Stimulated activated CD8-positive, alpha-beta memory T cell treated with anti-CD3 and anti-CD28 coated beads, Interleukin-12 subunit alpha, Interleukin-12 subunit beta, amount 100 ng/mL, for 24 hours (primary cell): ENCODE measurements around the gene ST14.
"Not testable (repeated sequence)": the region's sequence is repeated elsewhere in the genome, so short reads cannot be mapped to it uniquely, and the experiment has no call there.

Source experiments
- DNase-seq: peaks from one replicate; pipeline ENCODE4 v3.0.0-alpha.2; 2020; ENCODE audit errors: extremely low read depth

The ST14 gene

GRCh38 chr11:130164221-130164570 is 4.6 kb downstream of the ST14 start:
- no peak for DNase-seq

GRCh38 chr11:130165601-130166456 is 6.2 kb downstream of the ST14 start:
- no peak for DNase-seq

GRCh38 chr11:130166457-130166784 is 6.8 kb downstream of the ST14 start:
- DNase-seq: no peak

- no peak for DNase-seq
Observed at GRCh38 chr11:130167146-130167545, 7.6 kb downstream of the ST14 start.

GRCh38 chr11:130168105-130168504 is 8.5 kb downstream of the ST14 start:
- DNase-seq: no peak

- DNase-seq: no peak
Observed at GRCh38 chr11:130170345-130170744, 10.8 kb downstream of the ST14 start.

- DNase-seq: no peak
Observed at GRCh38 chr11:130171534-130171933, 12.0 kb downstream of the ST14 start.

GRCh38 chr11:130172001-130172400 is 12.4 kb downstream of the ST14 start:
- DNase-seq: not testable (repeated sequence)

- DNase-seq: no peak
Observed at GRCh38 chr11:130174642-130175041, 15.1 kb downstream of the ST14 start.

- no peak for DNase-seq
Observed at GRCh38 chr11:130175898-130176297, 16.3 kb downstream of the ST14 start.

- DNase-seq: no peak
Observed at GRCh38 chr11:130177782-130178181, 18.2 kb downstream of the ST14 start.

- no peak for DNase-seq
Observed at GRCh38 chr11:130178441-130179339, 19.1 kb downstream of the ST14 start.

GRCh38 chr11:130179396-130180306 is 20.1 kb downstream of the ST14 start:
- no peak for DNase-seq

GRCh38 chr11:130180491-130180890 is 20.9 kb downstream of the ST14 start:
- no peak for DNase-seq

- DNase-seq: no peak
Observed at GRCh38 chr11:130180896-130181294, 21.3 kb downstream of the ST14 start.

GRCh38 chr11:130181295-130182272 is 22.0 kb downstream of the ST14 start:
- no peak for DNase-seq

- DNase-seq: no peak
Observed at GRCh38 chr11:130183878-130184610, 24.5 kb downstream of the ST14 start.

GRCh38 chr11:130187096-130187495 is 27.5 kb downstream of the ST14 start:
- DNase-seq: no peak

GRCh38 chr11:130188047-130188446 is 28.5 kb downstream of the ST14 start:
- no peak for DNase-seq
